Measurements from ENCODE around the gene GMEB2. TPM values are rescaled to one million over a fixed set of nuclear protein-coding genes. Genes with fewer than 3 reads are reported as not detected.

The GMEB2 gene
- polyA plus RNA-seq, 1 experiment = 6.3 TPM

DNA sequence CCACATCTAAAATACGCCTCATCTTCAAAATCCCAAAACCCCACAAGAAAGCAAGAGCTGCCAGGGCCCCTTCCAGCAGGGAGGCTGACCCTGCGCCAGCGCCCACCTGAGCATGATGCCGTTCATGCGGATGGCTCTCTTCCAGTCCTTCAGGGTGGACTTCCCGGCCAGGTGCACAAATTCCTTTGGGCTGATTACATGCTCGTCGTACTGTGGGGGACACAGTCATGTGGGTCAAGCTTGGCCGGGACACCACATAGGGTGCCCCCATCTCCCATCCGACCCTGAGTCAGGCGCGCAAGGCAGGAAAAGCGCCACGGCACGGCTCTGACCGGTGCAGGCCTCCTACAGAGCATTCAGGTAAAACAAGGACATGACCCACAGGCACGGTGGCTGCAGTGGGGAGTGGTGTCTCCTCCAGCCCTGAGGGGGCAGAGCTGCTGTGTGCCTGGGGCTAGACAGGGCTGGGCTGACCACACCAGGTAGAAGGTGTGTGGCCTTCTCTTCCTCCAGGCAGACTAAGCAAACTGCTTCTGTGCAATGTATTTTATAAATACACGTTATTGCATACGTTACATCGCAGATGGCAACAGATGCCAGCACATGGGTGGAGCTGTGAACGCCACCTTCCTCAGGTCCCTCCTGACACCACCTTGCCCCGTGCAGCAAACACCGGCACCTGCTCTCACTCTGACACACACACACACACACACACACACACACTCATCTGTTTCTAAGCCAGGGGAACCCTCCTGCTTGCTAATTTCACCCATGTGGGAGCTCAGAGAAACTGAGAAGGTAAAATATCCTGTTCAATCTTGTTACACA lies 29.0 kb downstream of the GMEB2 start:
- TF ChIP-seq CTCF (IDR thresholded peaks at IDR 0.05; ENCODE audit: low read depth, low read length) = no peak
- CTCF ChIA-PET = no interaction called here
- POLR2A ChIA-PET = no interaction called here
- no peak overlapping the region for H3K4me3 ChIP-seq (ENCODE audit: low read depth, low read length)
- peaks cover 3% of the 10 kb centered on the region; the same call in 1 of the 2 replicates for H3K9me3 ChIP-seq (ENCODE audit: control insufficient read depth, insufficient read depth, low read length)
- H3K27ac ChIP-seq (ENCODE audit: low read depth, low read length) = no peak overlapping the region
- DNase-seq (ENCODE audit: low read depth, low spot score) = no peak
- no peaks in the 10 kb centered on the region for H3K27me3 ChIP-seq (ENCODE audit: control insufficient read depth, insufficient read depth, low read length)

GRCh38 chr20:63596423-63596822 lies 30.5 kb downstream of the GMEB2 start:
- TF ChIP-seq CTCF (IDR thresholded peaks at IDR 0.05; ENCODE audit: low read depth, low read length) = no peak
- ChIA-PET CTCF (no interaction called here), POLR2A (no interaction called here)
- no peak for DNase-seq (ENCODE audit: low read depth, low spot score)
- Histone ChIP-seq H3K4me3 (ENCODE audit: low read depth, low read length) (no peak overlapping the region), H3K27ac (ENCODE audit: low read depth, low read length) (no peak overlapping the region), H3K9me3 (ENCODE audit: control insufficient read depth, insufficient read depth, low read length) (peaks cover 3% of the 10 kb centered on the region; the same call in 1 of the 2 replicates), H3K27me3 (ENCODE audit: control insufficient read depth, insufficient read depth, low read length) (no peaks in the 10 kb centered on the region)

DNA sequence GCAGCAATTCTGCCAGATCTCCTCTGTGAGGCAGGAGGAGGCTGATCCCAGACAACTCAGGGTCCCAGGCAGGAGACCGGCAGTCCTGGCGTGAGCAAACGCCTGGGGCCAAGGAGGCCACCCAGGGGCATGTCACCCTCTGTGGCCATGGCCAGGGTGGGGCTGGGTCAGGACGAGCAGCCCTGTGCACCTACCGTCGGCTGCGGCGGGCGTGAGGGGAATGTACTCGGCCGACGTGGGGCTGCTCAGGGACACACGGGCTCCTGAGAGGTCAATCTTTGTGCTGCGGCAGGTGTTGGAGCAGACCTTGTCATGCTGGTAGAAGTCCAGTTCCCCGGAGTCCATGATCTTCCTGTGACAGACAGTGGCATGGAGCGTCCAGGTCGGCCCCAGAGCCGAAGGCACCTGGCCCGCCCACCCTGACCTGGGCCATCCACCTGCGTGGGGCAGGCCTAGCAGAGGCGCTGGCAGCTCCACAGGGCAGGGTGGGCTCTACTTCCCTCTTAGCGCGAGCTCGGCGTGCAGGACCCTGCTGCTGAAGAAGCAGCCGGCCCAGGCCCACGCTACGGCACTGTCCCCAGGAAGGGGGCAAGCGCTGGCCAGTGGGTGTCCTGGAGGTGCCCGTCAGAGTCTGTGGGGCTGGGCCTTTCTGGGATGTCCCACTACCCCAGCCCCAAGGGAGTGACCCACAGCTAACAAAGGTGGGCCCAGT lies 31.3 kb downstream of the GMEB2 start:
- TF ChIP-seq CTCF (IDR thresholded peaks at IDR 0.05; ENCODE audit: low read depth, low read length) = no peak
- POLR2A ChIA-PET = no interaction called here
- H3K9me3 ChIP-seq (ENCODE audit: control insufficient read depth, insufficient read depth, low read length) = peaks cover 3% of the 10 kb centered on the region; the same call in 1 of the 2 replicates
- CTCF ChIA-PET = no interaction called here
- no peak overlapping the region for H3K4me3 ChIP-seq (ENCODE audit: low read depth, low read length)
- no peak for DNase-seq (ENCODE audit: low read depth, low spot score)
- no peak overlapping the region for H3K27ac ChIP-seq (ENCODE audit: low read depth, low read length)
- no peaks in the 10 kb centered on the region for H3K27me3 ChIP-seq (ENCODE audit: control insufficient read depth, insufficient read depth, low read length)

GRCh38 chr20:63594043-63594561 lies 32.8 kb downstream of the GMEB2 start:
- no peak for TF ChIP-seq CTCF (IDR thresholded peaks at IDR 0.05; ENCODE audit: low read depth, low read length)
- ChIA-PET POLR2A (no interaction called here), CTCF (interaction anchor here (0.7 kb wide), 1 partner anchor 98 kb away, joined by 5 read pairs; no protein-coding TSS in a partner anchor)
- peak overlapping the region; percentile 31 for H3K27ac ChIP-seq (ENCODE audit: low read depth, low read length)
- DNase-seq (ENCODE audit: low read depth, low spot score) = no peak
- no peaks in the 10 kb centered on the region for H3K27me3 ChIP-seq (ENCODE audit: control insufficient read depth, insufficient read depth, low read length)
- H3K4me3 ChIP-seq (ENCODE audit: low read depth, low read length) = no peak overlapping the region
- no peaks in the 10 kb centered on the region; the same call in 1 of the 2 replicates for H3K9me3 ChIP-seq (ENCODE audit: control insufficient read depth, insufficient read depth, low read length)

- POLR2A ChIA-PET = no interaction called here
- DNase-seq (ENCODE audit: low read depth, low spot score) = no peak
- TF ChIP-seq CTCF (IDR thresholded peaks at IDR 0.05; ENCODE audit: low read depth, low read length) = no peak
- H3K27ac ChIP-seq (ENCODE audit: low read depth, low read length) = no peak overlapping the region
- CTCF ChIA-PET = no interaction called here
- H3K4me3 ChIP-seq (ENCODE audit: low read depth, low read length) = no peak overlapping the region
- H3K9me3 ChIP-seq (ENCODE audit: control insufficient read depth, insufficient read depth, low read length) = no peaks in the 10 kb centered on the region; the same call in 1 of the 2 replicates
- no peaks in the 10 kb centered on the region for H3K27me3 ChIP-seq (ENCODE audit: control insufficient read depth, insufficient read depth, low read length)
Observed at GRCh38 chr20:63592661-63593060, 34.2 kb downstream of the GMEB2 start.
